Measurements from ENCODE around the gene STAT3.
A peak's percentile ranks its signal among the peaks of the same experiment; 100 is the strongest.

The STAT3 gene

GRCh38 chr17:42359133-42359532 is 29.1 kb downstream of the STAT3 start:
- TF ChIP-seq REST (IDR thresholded peaks at IDR 0.05; ENCODE audit: insufficient replicate concordance, low read depth) (no peak), CTCF (IDR thresholded peaks at IDR 0.05; ENCODE audit: insufficient read depth, low read length) (no peak), SPI1 (IDR thresholded peaks at IDR 0.05; ENCODE audit: borderline replicate concordance, low read depth) (no peak), GABPA (IDR thresholded peaks at IDR 0.05; ENCODE audit: low read depth) (no peak), POLR2AphosphoS5 (IDR thresholded peaks at IDR 0.05; ENCODE audit: low read depth) (no peak)
- no peak overlapping the region for H3K27ac ChIP-seq (replicated peaks)
- no peak for DNase-seq (ENCODE audit: low read depth in 1 of 2, low spot score in 1 of 2)
- no peaks in the 10 kb centered on the region for H3K27me3 ChIP-seq (ENCODE audit: insufficient read depth, poor library complexity, severe bottlenecking)
- no peak overlapping the region for H3K4me3 ChIP-seq (replicated peaks; ENCODE audit: insufficient read depth, low read length)

GRCh38 chr17:42358434-42358833 is 29.8 kb downstream of the STAT3 start:
- Histone ChIP-seq H3K4me3 (replicated peaks; ENCODE audit: insufficient read depth, low read length) (no peak overlapping the region), H3K27me3 (ENCODE audit: insufficient read depth, poor library complexity, severe bottlenecking) (no peaks in the 10 kb centered on the region), H3K27ac (replicated peaks) (no peak overlapping the region)
- TF ChIP-seq SPI1 (IDR thresholded peaks at IDR 0.05; ENCODE audit: borderline replicate concordance, low read depth) (0 out of 2 replicates have a peak, but pooled peaks have one; percentile 6), CTCF (IDR thresholded peaks at IDR 0.05; ENCODE audit: insufficient read depth, low read length) (no peak)
- DNase-seq (ENCODE audit: low read depth in 1 of 2, low spot score in 1 of 2) = no peak

DNA sequence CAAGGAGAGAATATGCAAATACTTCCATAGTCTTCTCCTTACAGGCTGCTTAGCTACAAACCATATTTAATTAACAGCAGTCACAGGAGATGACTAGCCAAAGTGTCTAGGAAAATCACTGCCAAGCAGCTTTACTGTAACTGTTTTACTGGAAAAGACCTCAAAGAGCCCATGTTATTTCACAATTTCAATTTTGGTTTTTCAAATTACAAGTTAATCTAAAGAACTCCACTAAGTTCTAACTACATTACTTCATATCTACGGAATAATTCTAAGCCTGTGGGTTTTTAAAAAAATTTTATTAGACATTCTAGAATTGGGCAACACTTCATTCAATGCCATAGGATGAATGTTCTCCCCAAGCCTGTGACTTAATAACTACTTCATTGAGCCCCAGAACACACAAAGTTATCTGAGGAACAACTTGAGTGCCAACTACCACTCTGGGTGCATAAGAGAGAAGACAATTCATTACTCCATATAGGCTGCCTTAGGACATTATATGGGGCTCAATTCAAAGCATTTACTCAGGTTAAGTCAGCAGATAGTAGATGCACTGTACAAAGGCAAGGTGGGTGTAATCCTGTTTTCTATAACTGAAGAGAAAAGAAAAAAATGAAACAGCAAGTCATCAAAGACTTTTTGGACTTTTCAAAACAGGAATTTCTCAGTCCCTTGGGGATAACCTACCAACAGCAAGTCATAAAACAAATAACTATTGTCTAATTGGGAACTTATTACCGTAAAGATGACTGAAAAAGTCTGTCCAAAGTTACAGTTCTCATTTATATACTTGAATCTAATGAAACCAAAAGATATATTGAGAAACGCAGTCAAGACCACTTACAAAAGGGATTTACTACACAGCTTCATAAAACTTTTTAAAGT is 33.0 kb downstream of the STAT3 start:
- H3K27ac ChIP-seq (replicated peaks) = no peak overlapping the region
- H3K27me3 ChIP-seq (ENCODE audit: insufficient read depth, poor library complexity, severe bottlenecking) = no peaks in the 10 kb centered on the region
- TF ChIP-seq SPI1 (IDR thresholded peaks at IDR 0.05; ENCODE audit: borderline replicate concordance, low read depth) (no peak), POLR2AphosphoS5 (IDR thresholded peaks at IDR 0.05; ENCODE audit: low read depth) (no peak), GABPA (IDR thresholded peaks at IDR 0.05; ENCODE audit: low read depth) (no peak), CTCF (IDR thresholded peaks at IDR 0.05; ENCODE audit: insufficient read depth, low read length) (no peak), REST (IDR thresholded peaks at IDR 0.05; ENCODE audit: insufficient replicate concordance, low read depth) (no peak)
- DNase-seq (ENCODE audit: low read depth in 1 of 2, low spot score in 1 of 2) = no peak
- no peak overlapping the region for H3K4me3 ChIP-seq (replicated peaks; ENCODE audit: insufficient read depth, low read length)
